Medulla oblongata (tissue), 1 donor: ENCODE measurements around the gene PTPRK.

Source experiments
- DNase-seq: peaks from one replicate; pipeline ENCODE4 v3.0.0-alpha.2; 2015; ENCODE audit errors: extremely low spot score

Gene PTPRK

DNA sequence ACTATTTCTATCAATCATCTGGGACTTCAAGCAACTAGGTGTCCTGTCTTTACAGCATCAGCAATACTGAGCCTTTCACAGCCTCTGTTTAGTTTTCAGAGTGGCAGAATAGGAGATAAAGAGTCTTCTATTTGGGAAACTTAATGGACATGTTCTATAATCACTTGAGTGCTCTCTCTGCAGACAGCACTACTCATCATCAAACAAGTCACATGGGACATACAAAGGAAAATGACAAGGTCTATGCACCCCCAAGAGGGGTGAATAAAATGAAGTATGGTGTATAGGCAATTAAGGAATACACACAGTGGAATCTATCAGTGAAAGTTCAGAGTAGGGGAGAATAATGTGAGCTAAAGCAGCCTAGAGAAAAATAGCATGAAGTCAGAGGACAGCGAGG is 381.7 kb downstream of the PTPRK start:
- DNase-seq, result no peak

DNA sequence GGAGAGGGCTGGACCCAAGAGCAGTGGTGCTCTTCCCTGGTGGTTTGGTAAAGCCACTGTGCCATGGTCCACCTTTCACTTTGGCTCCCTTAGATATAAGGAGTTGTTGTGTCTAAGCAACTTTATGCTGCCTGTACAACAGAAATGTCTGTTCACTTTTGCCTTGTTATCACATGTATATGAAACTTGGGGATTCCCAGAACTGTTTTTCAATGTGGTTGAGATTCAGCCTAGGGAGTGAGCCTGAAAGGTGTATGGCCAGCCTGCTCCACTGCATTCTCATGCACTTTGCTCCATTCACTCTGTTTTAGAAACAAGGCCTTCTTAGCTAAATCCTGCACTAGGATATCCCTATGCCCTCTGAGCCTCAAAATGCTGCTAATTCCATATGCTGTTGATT is 385.1 kb downstream of the PTPRK start:
- no peak for DNase-seq

DNA sequence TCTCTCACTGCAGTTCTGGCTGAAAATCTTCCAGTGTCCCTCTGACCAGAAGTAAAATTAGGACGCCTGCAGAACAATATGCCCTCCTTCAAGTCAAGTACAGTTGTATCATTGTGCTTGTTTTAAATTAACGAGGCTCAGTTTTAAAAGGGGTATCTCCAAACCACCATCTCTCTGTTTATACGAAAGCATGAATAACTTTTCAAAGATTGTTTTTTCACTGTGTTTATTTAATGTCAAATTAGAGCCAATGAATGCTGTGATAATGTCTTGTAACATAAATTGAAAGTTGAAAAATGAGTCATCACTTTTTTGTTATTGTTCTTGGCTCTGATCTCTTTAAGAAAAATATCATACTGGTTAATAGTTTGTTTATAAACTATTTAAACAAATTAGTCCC is 388.8 kb downstream of the PTPRK start:
- DNase-seq, result no peak

DNA sequence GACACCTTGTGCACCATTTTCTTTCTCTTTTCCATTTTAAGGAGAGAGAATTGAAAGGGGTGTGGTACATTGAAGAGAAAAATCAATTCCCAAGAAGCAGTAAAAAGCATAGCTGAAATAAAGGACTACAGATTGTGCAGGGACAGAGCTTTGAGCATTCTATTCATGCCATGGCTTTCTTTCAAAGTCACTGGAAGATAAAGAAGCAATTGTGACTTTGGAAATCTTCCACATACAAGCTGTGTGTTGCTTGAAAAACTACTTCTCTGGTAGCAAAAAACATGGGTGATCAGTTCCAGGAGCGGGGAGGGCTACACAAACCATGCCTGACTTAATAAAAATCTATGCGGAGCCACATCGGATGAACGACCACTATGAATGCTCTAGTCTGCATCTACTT is 389.4 kb downstream of the PTPRK start:
- peak; percentile 70 for DNase-seq

DNA sequence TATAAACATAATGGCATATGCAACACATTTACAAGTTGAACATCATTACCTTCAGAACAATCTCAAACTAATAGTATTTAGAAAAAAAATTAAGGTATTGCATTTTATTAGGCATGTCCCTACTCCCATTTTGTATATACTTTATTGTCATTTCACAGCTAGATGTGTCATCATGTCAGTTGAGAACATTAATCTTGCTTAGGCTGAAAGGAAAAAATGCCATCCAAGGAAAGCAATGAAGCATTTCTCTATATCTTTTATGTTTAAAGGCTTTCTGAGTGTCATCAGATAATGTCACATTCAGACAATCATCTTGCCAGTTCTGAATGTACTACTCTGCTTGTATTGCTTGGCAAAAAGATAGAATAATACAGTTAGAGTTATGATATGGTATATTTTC is 390.7 kb downstream of the PTPRK start:
- DNase-seq, result no peak

DNA sequence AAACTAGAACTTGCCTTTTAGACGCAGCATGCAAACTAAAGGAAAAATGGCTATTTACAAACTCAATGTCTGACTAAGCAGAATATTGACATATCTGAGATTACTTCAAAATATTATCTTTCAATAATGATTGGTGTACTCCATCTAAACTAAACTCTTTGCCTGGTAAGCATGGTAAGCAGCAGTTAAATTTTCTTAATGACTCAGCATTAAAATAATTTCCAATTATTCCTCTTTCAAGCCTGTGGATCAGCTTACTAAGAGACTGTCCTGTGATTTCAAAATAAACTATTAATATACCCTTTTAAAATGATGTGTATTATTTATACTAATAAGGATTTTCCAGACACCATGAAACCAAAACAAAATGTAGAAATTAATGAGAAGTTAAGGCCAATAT is 392.7 kb downstream of the PTPRK start:
- DNase-seq, result no peak

DNA sequence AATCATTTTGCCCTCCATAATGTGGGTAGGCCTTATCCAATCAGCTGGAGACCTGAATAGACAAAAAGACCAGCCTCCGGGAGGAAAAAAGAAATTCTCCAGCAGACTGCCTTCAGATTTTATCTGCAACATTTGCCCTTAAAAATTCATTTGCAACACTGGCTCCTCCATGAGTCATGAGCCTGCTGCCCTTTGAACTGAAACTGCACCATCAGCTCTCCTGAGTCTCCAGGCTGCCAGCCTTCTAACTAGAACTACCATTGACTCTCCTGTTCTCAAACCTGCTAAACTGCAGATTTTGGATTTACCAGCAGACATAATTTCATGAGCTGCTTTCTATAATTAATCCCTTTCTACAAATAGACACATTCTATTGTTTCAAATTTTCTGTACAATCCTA is 395.7 kb downstream of the PTPRK start:
- DNase-seq, result no peak

DNA sequence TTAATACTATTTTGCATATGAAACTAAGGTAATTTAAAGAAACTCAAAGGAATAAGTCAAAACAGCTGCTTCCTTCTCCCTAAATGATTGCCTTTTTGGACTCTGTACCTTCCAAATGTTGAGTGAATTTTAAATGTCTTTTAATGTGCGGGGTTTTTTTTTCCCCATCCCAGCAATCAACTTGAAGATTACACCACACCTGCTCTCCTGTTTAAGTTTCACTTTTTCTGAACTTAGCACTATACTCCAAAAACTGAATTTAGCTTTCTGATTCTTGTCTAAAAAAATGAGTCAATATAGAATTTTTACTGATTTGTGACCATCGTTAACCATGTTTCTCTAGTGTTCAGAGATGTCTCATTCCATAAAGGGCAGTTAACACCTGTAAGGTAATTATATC is 398.8 kb downstream of the PTPRK start:
- DNase-seq, result no peak

DNA sequence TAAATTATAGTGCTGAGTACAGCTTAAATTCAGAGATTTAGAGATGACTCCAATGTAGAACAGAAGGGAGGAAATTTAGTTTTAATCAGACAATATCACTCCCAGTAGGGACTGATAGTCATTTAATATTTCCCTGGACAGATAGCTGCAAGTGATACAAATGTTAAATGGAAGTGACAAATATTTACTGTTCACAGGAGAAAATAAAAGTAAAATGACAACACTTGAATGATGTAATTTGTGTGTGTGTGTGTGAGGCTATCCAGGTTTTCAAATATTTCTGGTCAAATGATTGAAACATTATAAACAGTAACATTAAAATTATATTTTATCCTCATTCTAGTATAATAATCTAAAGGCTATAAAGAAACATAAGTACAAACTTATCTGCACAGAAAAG is 399.2 kb downstream of the PTPRK start:
- no peak for DNase-seq

DNA sequence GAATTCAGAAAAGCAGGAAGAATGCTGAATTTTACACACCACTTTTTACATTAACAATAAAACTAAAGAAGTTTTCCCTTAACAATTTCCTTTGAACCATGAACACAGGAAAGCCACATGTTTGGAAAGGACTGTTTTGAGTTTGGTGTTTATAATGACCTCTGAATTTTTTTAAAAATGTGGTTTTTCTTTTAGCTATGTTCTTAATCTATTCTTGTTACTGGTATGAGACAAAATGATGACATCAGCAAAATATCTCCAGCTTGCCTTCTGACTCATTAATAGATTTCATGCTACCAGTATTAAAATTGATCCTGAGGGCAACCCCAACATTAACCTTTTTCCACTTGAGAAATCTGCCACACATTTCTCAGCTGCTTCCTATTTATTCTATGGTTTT is 402.0 kb downstream of the PTPRK start:
- DNase-seq, result no peak

DNA sequence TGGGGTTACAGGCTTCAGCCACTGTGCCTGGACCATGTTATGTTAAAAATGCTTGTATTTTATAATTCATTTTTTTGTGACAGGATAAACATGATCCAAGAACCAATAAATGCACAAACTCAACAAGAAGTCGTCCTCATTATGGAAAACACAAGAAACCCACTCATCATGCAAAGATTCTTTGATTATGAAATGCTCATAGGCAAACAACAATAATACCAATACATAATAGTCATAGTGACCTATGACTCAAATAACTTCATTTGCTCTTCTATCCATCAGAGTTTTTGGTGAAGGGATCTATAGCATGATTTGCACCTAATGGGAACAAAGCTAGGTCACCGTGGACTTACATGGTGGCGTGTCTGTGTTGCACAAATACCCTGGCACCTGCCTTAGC is 402.5 kb downstream of the PTPRK start:
- no peak for DNase-seq

DNA sequence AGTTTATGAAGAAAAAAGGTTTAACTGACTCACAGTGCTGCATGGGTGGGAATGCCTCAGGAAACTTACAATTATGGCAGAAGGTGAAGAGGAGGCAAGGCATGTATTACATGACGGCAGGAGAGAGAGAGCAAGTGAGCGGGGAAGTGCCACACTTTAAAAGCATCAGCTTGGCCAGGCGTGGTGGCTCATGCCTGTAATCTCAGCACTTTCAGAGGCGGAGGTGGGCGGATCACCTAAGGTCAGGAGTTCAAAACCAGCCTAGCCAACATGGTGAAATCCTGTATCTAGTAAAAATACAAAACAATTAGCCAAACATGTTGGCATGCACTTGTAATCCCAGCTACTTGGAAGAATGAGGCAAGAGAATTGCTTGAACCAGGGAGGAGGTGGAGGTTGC is 406.2 kb downstream of the PTPRK start:
- DNase-seq, result no peak

DNA sequence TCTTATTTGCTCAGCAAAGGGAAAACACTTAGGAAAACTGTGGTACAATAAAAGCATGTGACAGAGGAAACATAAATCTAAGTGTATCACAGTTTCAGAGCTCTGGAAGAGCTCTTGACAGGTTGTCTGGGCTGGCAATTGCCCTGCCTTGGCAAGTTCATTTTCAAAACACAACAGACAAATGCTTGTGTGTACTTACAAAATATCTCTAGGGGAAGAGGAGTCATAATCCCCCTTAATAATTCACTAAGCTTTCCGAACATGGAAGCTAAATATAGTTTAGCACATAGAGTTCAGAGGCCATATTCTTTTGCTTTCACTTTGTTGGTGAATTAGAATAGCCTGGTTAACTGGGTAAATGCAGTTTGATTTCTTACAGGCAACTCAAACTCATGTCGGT is 407.9 kb downstream of the PTPRK start:
- no peak for DNase-seq

DNA sequence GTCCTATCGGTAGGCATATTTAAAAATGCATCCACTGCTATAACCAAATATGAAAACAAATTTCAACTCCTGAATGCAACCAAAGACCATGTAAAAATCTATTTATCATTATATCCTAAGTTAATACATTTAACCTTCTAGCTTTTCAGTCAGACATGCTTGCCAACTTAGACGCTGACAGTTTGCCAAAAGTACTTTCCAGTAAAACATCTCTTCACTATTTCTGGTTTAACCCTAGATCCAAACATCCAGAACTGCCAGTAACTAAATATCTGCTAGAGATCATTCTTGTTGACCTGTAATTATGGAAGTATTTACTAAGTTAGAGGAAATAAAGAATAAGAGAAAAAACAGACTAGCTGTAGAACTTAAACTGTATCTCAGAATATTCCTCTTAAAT is 409.3 kb downstream of the PTPRK start:
- no peak for DNase-seq

DNA sequence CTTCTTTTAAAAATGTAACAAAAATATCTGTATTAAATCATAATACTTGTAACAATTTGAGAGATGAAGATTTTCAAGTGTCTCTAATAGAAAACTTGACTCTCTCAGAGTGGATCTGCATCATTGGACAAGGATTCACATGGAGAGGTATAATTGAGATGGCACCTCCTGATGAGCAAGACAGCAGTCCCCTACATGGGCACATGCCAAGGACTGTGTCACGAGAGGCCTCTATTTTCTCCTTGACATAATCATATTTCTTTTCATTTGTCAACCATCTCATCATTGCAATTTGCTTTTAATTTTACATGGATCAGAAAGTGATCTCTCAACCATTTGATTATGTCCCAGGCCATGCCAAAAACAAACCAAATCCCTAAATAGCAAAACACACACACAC is 412.7 kb downstream of the PTPRK start:
- no peak for DNase-seq

DNA sequence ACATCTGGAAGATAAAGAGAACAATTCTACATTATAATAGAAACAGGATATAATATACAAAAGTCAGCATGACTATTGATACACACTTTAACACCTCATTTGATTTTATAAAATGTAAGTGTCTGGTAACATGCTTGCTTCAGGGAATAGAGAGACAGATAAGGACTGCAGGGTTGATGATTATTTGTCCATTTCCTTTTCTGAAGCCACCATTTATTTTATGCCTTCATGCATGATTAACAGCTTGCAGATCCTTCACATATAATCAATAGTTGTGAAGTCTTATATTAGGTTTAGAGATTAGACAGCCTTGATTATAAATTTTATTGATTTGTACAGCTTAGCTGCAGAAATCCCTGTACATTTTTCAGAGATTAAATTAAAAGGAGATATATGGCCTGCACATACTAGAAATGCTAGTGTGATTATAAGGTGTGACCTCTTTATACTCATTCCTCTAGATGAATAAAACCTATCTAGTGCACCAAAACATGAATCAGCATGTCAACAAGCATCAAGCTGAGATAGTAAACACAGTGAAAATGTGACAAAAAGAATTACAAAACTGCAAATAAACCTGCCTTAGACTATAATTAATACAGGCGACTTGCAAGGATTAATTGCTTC is 420.7 kb downstream of the PTPRK start:
- no peak for DNase-seq

DNA sequence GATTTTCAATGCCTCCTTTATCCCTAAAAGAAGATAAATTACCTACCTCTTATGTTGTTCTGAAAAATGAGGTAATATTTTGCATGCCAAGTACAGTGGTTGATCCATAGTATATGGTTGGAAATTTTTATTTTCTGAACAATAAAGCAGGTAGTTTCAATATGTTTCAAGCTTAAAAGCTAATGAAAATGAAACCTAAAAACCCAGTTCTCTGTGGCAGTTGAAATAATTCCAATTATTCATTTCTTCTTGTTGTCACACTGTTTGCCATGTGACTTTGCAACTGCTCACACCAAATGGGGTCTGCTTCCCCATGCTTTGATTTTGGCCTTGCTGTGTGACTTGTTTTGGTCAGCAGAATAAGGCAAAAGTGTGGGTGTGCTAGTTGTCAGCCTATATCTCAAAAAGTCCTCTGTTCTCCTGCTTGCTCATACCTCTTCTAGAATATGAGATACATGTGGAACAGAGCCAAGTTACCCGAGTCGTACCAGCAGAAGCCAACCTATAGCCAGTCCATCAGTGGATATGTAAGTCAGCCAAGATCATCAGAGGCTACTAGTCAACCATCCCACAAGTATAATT is 422.3 kb downstream of the PTPRK start:
- no peak for DNase-seq

DNA sequence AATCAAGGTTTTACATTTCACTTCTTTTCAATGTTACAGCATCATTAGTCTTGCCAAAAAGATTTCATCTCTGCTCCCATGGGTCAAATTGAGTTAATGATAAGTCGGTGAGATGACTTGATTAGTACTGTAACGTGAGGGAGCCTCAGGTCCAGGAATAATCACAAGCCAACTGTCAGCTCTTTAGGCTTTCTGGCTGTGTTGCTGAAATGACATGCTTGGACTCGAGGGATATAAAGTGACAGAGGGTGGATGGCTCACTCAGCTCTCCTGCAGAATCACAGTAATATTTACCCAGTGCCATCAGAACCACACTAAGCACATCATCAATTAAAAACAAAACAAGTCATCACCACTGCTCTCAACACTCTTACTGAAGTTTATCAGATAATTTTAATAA is 423.4 kb downstream of the PTPRK start:
- no peak for DNase-seq

DNA sequence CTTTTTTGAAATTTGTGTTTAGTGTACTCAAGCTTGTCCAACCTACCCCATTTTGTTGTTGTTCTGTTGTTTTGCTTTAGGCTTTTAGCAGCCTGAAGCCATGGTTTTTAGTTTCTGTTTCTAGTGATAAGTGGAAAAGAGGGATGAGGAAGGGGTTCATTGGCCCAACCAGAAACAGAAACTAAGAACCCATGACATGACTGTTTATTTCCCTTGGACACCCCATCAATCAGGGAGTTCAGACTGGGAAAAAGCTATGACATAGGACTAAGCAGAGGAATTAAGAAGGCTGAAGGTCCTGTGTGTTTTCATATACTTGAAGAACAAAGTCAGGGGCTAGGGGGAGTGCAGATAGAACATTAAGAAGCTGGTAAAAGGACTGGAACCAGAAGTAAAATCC is 425.0 kb downstream of the PTPRK start:
- no peak for DNase-seq

DNA sequence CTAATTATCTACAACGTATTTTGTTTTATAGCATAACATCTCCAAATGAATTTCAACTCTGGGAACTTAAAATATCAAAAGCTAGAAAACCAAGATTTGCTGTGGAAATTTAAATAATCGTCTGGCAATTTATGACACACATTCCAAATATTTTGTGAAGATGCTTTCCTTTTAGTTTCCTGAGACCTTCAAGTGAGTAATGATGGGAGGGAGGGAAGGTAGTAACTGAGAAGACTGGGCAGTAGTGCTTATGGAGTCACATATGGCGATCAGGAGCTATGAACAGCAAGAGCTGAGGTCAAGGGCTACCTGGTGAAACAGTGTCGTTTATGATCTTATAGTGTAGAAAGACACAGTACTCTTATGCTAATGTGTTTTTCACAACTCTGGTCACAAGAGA is 441.4 kb downstream of the PTPRK start:
- no peak for DNase-seq

DNA sequence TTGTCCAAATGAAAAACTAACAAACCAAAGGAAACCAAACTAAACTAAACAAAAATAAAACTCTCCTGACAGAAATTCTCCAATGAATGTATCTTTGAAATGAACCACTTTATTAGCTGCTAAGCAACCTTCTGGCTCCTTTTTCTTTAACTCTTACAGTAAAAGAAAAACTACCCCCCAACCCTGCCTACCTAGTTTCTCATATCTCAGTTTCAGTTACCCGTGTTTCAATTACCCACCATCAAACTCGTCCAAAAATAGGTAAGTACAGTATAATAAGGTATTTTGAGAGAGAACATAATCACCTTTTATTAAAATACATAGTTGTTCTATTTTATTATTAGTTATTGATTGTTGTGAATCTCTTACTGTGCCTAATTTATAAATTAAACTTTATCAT is 442.1 kb downstream of the PTPRK start:
- DNase-seq, result no peak

DNA sequence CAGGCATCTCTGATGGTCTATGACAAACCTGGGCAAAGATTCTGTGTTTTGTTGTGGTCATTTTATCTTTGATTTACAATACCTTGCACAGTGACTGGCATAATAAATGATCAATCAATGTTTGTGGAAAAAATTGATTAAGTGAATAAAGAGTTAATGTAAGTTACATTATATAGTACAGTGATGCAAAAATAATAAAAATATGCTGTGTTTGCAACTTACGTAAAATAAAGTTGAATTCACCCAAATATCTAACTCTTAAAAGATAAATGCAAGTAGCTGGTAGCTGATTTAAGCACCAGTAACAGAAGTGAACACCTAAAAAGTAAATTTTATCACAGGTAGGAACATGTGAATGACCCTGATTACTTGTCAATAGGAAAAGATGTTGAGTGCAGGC is 443.6 kb downstream of the PTPRK start:
- DNase-seq, result no peak

DNA sequence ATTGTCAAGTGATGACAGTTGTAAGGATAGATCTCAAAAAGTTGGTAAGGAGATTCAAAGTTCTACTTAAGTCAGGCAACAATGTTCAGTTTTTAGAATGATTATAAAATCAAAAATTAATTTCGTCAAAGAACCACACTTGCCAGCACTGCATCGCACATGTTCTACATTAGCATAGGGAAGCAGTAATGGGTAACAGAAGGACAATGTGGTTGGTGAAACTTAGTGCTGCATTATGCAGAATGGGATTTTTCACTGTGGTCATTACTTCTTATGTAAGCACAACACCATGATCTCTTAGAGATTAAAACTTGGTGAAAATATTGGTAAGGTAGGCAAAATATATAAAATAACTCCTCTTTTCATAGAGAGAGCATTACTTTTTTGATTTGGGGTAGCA is 445.8 kb downstream of the PTPRK start:
- no peak for DNase-seq

DNA sequence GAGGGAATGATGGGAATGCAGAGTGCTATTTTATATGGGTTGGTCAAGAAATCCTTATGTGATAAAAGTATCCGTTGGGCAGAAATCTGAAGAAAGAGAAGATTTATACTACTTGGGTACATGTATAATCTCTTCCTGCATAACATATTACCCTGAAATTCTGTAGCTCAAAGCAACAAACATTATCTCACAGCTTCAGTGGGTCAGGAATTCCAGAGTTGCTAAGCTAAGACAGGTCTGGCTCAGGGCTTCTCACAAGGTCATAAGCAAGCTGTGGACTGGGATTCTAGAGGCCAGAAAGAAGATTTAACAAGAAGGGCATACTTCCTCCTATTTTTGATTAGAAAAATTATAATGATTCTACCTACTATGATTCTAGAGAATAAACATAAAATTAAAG is 447.0 kb downstream of the PTPRK start:
- DNase-seq, result no peak
